Testis (tissue), 2 donors: ENCODE results near the gene PCDHGB5.

ENCODE experiments used
- CTCF ChIP-seq, 3 experiments: fragments of 450-650 bp in 2 of 3; fragments of 200-600 bp in 1 of 3; sonication (generic) in 1 of 3; IDR thresholded peaks; one replicate each; pipeline ENCODE4 v1.5.1; 2016 to 2019; ENCODE audit warnings: antibody characterized with exemption in 3 of 3, mild to moderate bottlenecking in 2 of 3, moderate library complexity in 1 of 3
- POLR2A ChIP-seq: fragments of 450-650 bp; IDR thresholded peaks from one replicate; pipeline ENCODE4 v1.6.1; 2017; ENCODE audit warnings: antibody characterized with exemption, mild to moderate bottlenecking, moderate library complexity

- no peak for TF ChIP-seq POLR2A
- peak; percentile 17 to 51 (median 23) for TF ChIP-seq CTCF (IDR thresholded peaks at IDR 0.05)
These were observed 23.2 kb downstream of the PCDHGB5 start, which contains the start of gene PCDHGA11 for GRCh38 chr5:141420855-141421488.
